Measurements from ENCODE around the gene SLC35B1.

DNA sequence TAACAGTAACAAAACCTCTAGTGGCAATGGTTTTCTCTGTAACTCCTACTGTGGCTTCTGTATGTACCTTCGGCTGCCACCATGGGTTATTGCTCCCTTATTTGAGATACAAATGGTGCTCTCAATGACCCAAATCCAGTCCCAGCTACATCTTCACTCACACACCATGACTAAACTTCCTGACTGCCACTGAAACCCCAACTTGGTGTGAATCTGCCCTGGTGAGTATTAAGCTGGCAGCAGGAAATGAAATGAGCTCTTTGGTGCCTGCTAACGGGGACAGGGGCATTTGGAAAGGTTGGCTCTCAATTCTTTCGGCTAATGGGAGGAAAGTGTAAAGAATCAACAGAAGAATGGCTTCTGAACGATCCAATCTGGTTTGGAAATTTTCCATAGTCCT lies 7.5 kb upstream of the SLC35B1 start:
- TF ChIP-seq, protein P1, sequence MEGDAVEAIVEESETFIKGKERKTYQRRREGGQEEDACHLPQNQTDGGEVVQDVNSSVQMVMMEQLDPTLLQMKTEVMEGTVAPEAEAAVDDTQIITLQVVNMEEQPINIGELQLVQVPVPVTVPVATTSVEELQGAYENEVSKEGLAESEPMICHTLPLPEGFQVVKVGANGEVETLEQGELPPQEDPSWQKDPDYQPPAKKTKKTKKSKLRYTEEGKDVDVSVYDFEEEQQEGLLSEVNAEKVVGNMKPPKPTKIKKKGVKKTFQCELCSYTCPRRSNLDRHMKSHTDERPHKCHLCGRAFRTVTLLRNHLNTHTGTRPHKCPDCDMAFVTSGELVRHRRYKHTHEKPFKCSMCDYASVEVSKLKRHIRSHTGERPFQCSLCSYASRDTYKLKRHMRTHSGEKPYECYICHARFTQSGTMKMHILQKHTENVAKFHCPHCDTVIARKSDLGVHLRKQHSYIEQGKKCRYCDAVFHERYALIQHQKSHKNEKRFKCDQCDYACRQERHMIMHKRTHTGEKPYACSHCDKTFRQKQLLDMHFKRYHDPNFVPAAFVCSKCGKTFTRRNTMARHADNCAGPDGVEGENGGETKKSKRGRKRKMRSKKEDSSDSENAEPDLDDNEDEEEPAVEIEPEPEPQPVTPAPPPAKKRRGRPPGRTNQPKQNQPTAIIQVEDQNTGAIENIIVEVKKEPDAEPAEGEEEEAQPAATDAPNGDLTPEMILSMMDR (IDR thresholded peaks at IDR 0.05; ENCODE audit: low read length), result no peak
- no peak for TF ChIP-seq EZH2 (IDR thresholded peaks at IDR 0.05; ENCODE audit: borderline replicate concordance, low read length)
